Jurkat, Clone E6-1 (cell line): ENCODE measurements around the gene ZNF423.

Source experiments
- DNase-seq: peaks from one replicate; pipeline ENCODE4 v3.0.0-alpha.2; 2011; ENCODE audit warnings: low read depth, low spot score
- H3K4me3 ChIP-seq: 2 replicates; pipeline ENCODE4 v1.5.1; 2011; ENCODE audit warnings: mild to moderate bottlenecking, low read length, control low read depth, moderate library complexity

ZNF423 gene

DNA sequence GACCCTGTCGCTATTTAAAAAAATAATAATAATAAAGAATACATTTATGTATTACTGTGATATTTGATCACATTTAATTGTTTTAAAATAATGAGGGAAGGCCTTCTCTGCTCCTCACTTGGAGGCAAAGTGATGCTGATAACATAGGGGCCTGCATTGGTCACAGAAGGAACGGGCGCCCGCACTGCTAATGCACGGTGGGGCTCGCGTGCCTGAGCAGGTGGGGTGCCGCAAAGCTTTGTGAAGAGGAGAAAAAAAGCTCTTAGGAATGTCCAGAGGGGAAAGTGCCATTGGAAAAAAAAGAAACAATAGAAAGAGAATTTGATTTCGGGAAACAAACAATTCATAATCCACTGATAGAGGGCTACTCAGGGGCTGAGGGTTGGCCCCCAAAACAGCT is 143.8 kb downstream of the ZNF423 start:
- no peak overlapping the region for H3K4me3 ChIP-seq
- DNase-seq: no peak

GRCh38 chr16:49709057-49709456 is 146.9 kb downstream of the ZNF423 start:
- no peak overlapping the region for H3K4me3 ChIP-seq
- DNase-seq: peak; percentile 45

- DNase-seq: no peak
- H3K4me3 ChIP-seq: no peak overlapping the region
Observed at GRCh38 chr16:49708491-49708890, 147.4 kb downstream of the ZNF423 start.

DNA sequence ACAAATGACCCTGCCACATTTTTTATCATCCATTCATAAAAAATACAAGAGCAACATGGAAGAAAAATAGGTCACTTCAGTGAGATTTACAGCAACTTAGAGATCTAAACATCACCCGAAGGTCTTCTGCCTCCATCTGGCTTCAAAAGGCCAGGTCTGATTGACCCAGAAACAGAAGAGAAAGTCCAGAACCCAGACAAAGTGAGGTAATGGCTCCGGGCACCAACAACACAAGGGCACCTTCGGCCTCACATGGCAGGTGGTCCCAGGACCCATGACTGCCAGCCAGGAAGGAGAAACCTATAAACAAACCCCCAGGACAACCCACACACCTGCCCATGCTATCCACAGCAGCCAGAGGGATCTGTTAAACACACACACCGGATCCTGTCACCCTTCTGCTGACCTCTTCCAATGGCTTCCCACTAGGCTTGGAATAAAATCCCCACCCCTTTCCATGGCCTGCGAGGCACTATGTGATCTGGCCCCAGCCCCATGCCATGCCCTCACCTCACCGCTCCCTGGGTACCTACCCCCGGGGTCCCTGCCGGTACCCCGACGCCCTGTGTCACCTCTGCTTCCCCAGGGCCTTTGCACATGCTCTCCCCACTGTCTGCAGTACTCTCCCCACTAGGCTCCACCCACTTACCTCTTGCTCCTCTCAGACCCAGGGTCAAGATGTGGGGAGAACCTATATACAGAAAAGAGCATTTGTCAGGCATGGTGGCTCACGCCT is 149.1 kb downstream of the ZNF423 start:
- no peak for DNase-seq
- H3K4me3 ChIP-seq: no peak overlapping the region

DNA sequence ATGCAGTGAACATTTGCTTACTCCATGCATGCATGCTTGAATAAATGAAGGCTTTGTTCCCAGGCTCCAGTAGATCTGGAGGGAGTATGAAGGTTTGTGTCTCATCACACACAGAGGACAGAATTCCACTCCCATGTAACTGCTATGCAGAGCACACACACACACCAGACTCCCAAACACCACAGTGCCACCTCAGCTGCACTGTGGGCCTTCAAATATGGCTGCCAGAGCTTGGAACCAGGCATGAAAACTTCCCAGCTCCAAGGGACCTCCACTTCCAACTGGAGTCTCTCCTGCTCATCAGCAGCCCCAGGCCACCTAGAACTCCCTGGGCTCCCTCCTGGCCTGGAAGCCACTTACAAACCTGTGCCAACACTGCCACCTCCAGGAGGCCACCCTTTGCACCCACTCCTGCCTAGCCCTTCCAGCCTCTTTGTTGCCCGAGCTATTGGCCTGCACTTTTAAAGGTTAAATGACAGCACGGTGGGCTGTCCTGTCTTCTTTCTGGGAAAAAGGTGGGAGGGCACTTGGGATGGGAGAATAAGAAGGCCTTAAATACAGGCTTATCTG is 151.2 kb downstream of the ZNF423 start:
- no peak for DNase-seq
- no peak overlapping the region for H3K4me3 ChIP-seq

GRCh38 chr16:49703483-49703882 is 152.4 kb downstream of the ZNF423 start:
- no peak for DNase-seq
- no peak overlapping the region for H3K4me3 ChIP-seq

DNA sequence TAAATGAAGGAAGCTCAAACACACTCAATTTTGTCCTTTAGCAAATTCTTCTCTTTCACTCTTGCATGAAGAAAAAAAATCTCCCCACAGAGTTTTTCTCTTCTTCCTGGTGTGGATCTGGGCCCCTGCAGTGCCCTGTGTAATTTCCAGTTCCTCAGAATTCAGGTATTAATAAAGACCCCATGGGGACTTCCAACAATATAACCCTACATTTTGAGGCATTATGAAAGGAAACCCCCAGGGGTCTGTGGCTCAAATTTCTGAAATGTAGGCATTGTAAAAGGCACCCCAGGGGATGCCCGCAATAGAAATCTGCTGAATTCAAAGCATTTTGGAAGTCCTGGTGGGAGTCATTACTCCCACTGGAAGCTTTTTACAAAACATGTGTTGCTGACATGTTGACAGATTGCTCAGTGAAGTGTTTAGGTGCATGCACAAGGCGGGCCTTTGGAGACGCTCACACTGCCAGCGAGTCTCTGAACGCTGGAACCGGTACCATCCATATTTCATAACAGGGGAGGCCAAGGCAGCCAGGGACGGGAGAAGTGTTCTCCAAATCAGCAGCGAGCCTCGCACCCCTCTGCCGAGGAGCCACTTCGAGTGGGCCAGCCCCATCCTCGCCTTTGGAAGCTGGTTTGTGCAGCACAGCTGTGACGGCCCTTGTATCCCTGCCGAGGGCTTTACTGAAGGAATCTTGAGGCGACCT is 154.0 kb downstream of the ZNF423 start:
- DNase-seq: no peak
- no peak overlapping the region for H3K4me3 ChIP-seq

- no peak overlapping the region for H3K4me3 ChIP-seq
- no peak for DNase-seq
Observed at GRCh38 chr16:49701065-49701685, 154.7 kb downstream of the ZNF423 start.

- DNase-seq: no peak
- no peak overlapping the region for H3K4me3 ChIP-seq
Observed at GRCh38 chr16:49700251-49701064, 155.5 kb downstream of the ZNF423 start.

DNA sequence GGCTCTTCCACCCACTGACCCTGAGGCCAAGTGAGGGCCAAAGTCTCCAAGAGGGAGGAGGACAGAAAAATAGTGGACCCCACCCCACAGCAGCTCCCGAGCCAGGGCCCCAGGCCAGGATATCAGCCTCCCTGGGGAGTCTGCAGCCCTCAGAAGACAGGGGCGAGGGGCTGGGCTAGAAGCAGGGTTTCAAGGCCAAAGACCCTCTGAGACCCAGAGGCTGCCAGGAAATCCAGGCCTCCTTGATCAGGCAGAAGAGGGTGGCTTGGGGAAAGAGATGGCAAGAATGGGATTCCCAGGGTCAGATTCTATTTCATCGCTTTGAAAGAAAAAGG is 156.1 kb downstream of the ZNF423 start:
- H3K4me3 ChIP-seq: no peak overlapping the region
- no peak for DNase-seq

DNA sequence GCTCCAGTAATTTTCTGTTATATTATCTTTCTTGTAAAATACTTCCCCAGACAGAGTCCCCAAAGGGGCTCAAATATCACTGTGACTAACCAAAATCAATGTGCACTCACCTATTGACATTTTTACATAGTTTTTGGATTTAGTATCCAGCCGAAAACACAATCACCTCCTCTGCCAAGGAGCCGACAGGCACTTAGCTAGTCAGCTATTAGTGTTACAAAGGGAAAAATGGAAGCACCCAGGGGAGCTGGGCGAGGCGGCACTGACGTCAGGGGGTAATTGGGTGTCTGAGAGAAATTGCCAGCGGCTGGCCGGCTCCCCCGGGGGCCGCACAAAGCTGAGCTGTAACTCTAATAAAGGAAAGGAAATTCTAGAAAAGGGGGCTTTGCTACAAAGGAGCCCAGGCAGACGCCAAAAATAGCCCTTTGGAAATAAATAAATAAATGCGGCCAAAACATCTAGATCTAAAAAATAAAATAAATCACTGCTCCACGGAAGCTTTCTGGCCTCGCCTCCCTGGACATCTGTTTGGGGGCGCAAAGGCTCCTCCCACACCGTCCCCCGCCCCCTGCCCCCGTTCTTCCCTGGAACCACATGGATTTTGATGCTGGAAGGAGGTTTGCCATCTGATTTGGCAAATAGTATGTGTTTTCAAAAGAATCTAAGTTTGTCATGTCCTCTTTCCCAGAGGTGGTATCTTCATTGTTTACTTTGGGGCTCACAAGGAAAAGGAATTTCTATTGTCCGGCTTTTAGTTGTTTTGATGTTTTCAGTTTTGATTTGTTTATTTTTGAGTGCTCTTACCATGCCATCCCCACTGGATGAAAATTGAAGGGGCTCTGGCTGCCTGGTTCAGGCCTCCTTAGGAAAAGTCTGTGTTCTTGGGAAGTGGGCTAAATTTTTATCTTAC is 156.7 kb downstream of the ZNF423 start:
- DNase-seq: no peak
- no peak overlapping the region for H3K4me3 ChIP-seq

GRCh38 chr16:49698453-49698815 is 157.5 kb downstream of the ZNF423 start:
- no peak overlapping the region for H3K4me3 ChIP-seq
- no peak for DNase-seq

GRCh38 chr16:49697631-49698452 is 158.1 kb downstream of the ZNF423 start:
- H3K4me3 ChIP-seq: no peak overlapping the region
- no peak for DNase-seq

- no peak for DNase-seq
- H3K4me3 ChIP-seq: no peak overlapping the region
Observed at GRCh38 chr16:49696414-49697101, 159.4 kb downstream of the ZNF423 start.

- no peak overlapping the region for H3K4me3 ChIP-seq
Observed at GRCh38 chr16:49695782-49696413, 160.0 kb downstream of the ZNF423 start.

DNA sequence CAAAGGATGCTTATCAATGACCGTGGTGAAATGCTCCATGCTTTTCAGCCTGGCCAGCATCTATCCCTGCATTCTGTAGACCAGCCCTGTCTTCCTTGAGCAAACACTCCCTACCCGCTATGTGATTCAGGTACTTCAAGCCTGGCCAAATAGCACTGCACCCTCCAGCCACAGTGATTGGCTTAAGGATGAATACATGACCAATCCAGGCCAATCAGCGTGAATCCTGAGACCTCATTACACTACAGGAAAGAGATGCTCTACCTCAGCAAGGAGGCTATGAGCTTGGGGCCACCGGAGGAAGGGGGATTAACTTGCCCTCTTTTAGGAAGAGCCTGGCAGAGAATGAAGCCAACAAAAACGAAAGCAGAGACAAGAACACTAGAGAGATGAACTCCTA is 162.5 kb downstream of the ZNF423 start:
- DNase-seq: no peak
- no peak overlapping the region for H3K4me3 ChIP-seq

More at GRCh38 chr16:49695782-49696413, 160.0 kb downstream of the ZNF423 start:
- DNase-seq: no peak

DNA sequence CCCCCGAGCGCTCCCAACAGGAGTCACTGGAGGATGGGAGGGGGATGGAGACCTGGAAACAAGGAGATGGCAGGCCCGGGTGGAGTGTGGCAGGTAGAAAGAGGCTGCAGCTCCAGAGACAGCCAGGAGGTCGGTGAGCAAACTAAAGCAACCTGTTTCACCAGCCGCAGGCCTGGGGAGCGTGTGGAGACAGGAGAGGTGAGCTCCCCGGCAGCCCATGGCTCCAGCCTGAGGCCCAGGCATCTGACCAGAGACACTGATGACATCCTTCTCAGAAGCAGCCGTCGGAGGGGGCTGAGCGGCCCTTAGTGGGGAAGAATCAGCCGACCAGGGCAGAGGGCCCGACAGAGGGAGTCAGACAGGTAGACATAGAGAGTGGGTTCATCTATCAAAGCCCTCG is 165.1 kb downstream of the ZNF423 start:
- DNase-seq: no peak
- H3K4me3 ChIP-seq: no peak overlapping the region
